NCI-H1092 treated with DMSO at 0.1 percent for 48 hours (cell line): ENCODE data around the gene GAMT.

Source experiments
- DNase-seq: peaks from one replicate; lab custom pipeline; 2025; lab: John Stamatoyannopoulos, UW

GAMT gene

GRCh38 chr19:1399745-1400144 lies 1.6 kb downstream of the GAMT start:
- DNase-seq, result no peak

GRCh38 chr19:1399079-1399478 lies 2.3 kb downstream of the GAMT start:
- DNase-seq, result no peak

- DNase-seq, result no peak
These were observed 3.5 kb downstream of the GAMT start for GRCh38 chr19:1397838-1398237.

- no peak for DNase-seq
These were observed 4.3 kb downstream of the GAMT start for GRCh38 chr19:1396768-1397679.

- DNase-seq, result no peak
These were observed 5.1 kb downstream of the GAMT start for GRCh38 chr19:1396019-1396767.

- no peak for DNase-seq
These were observed 5.9 kb downstream of the GAMT start for GRCh38 chr19:1395194-1396018.

GRCh38 chr19:1394252-1395193 lies 6.8 kb downstream of the GAMT start:
- DNase-seq, result no peak

GRCh38 chr19:1393841-1394240 lies 7.5 kb downstream of the GAMT start:
- no peak for DNase-seq

GRCh38 chr19:1392939-1393530 lies 8.3 kb downstream of the GAMT start:
- no peak for DNase-seq

GRCh38 chr19:1392407-1392806 lies 8.9 kb downstream of the GAMT start:
- no peak for DNase-seq

- no peak for DNase-seq
These were observed 10.4 kb downstream of the GAMT start for GRCh38 chr19:1390890-1391423.

GRCh38 chr19:1389033-1389940 lies 12.1 kb downstream of the GAMT start:
- DNase-seq, result no peak

- DNase-seq, result no peak
These were observed 12.7 kb downstream of the GAMT start for GRCh38 chr19:1388637-1389026.

GRCh38 chr19:1387684-1388636 lies 13.4 kb downstream of the GAMT start:
- no peak for DNase-seq

GRCh38 chr19:1386945-1387683 lies 14.2 kb downstream of the GAMT start:
- no peak for DNase-seq

GRCh38 chr19:1385816-1386215 lies 15.5 kb downstream of the GAMT start:
- DNase-seq, result no peak

GRCh38 chr19:1384478-1385110 lies 16.7 kb downstream of the GAMT start:
- no peak for DNase-seq
